Colonic mucosa (tissue), 4 donors: Measurements from ENCODE around the gene MPND. TPM values are rescaled to one million over a fixed set of nuclear protein-coding genes. Genes with fewer than 3 reads are reported as not detected.

Source experiments
- DNase-seq: peaks from one replicate; pipeline ENCODE4 v3.0.0-alpha.2; 2020
- H3K27ac ChIP-seq: fragments of 200-600 bp; one replicate; pipeline ENCODE4 v1.8.0; 2021
- H3K27me3 ChIP-seq: fragments of 200-600 bp; one replicate; pipeline ENCODE4 v1.8.0; 2021
- H3K36me3 ChIP-seq: fragments of 200-600 bp; one replicate; pipeline ENCODE4 v1.8.0; 2021
- H3K4me1 ChIP-seq: fragments of 200-600 bp; one replicate; pipeline ENCODE4 v1.8.0; 2021; ENCODE audit warnings: mild to moderate bottlenecking
- H3K4me3 ChIP-seq: fragments of 200-600 bp; one replicate; pipeline ENCODE4 v1.8.0; 2021
- H3K9ac ChIP-seq, 2 donors: one replicate each; pipeline ENCODE4 v1.7.0; 2013; ENCODE audit warnings: control low read depth in 2 of 2, low read depth in 2 of 2, low read length in 2 of 2
- H3K9me3 ChIP-seq: fragments of 200-600 bp; one replicate; pipeline ENCODE4 v1.8.0; 2021
- CTCF ChIP-seq: fragments of 200-600 bp; IDR thresholded peaks from one replicate; pipeline ENCODE4 v1.8.0; 2022; ENCODE audit warnings: antibody characterized with exemption, mild to moderate bottlenecking
- intact Hi-C: fragments of 100-400 bp; cut with DNase I; formaldehyde crosslinking; loops from one replicate; pipeline ENCODE4 v1.14.1; 2022
- total RNA-seq, 2 donors: library from RNA; stranded (reverse); fragmentation: NEBNext Ultra II Directional in 1 of 2; extraction: Animal tissue kit (Norgen Biotek cat#: 25700) in 1 of 2; gene quantifications; one replicate each; pipeline ENCODE4 v1.2.1, GENCODE V29; 2021
- donor health status: healthy.
- donor health status: DM: no; HTN: no; CAD: no.
- donor health status: DM: no; HTN: no; CAD: no.

MPND gene
- total RNA-seq, 2 donors from 2014 or later, result 38.0 to 63.2 TPM

GRCh38 chr19:4337906-4338440 is 5.4 kb upstream of the MPND start:
- intact Hi-C loops, result no loop called here
- peak; percentile 72 for DNase-seq
- Histone ChIP-seq H3K27me3 (no peaks in the 10 kb centered on the region), H3K4me1 (peaks cover 11% of the 10 kb centered on the region), H3K9me3 (no peaks in the 10 kb centered on the region), H3K27ac (peak overlapping the region; percentile 88), H3K4me3 (peak overlapping the region; percentile 48), H3K9ac (peak overlapping the region; percentile 77 to 98), H3K36me3 (no peaks in the 10 kb centered on the region)
- no peak for TF ChIP-seq CTCF

DNA sequence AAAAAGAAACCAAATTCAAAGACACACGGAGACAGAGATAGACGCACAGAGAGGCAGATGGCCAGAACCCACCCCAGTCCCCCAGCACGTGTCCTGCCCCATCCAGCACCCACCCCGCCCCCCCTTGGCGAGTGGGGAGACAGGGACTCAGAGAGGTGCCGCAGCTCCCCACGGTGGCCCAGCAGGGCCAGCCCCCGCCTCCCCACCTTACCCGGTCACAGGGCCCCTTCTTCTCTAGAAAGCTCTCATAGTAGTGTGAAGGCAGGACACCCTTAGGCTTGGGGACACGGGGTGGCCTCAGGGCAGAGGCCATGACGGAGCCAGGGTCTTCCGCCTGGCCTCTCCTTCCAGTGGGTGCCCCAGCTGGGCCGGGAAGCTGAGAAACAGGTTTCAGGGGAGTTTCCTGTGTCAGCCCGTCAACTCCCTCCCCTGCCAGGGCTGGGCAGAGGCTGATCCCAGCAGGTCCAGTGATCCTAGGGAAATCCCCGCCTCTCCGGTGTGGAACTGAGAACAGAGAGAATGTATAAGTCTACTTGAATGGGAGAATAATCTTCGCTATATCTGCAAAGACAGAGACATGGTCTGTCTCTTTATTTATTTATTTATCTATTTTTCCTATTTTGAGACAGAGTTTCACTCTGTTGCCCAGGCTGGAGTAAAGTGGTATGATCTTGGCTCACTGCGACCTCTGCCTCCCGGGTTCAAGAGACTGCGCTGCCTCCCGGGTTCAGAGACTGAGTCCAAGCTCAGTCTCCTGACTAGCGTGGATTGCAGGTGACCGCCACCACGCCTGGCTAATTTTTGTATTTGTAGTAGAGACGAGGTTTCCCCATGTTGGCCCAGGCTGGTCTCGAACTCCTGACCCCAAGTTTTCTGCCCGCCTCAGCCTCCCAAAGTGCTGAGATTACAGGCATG is 4.7 kb upstream of the MPND start, which contains the start of gene STAP2:
STAP2 (minus strand) TSS at position 387 of the 915 bp plus-strand sequence; CDS start at position 313, 74 bp downstream.
- H3K4me1 ChIP-seq, result peaks cover 11% of the 10 kb centered on the region
- DNase-seq, result peak; percentile 91
- H3K27me3 ChIP-seq, result no peaks in the 10 kb centered on the region
- peak within 1 kb of the TSS; percentile 48 for H3K4me3 ChIP-seq
- H3K36me3 ChIP-seq, result no peaks in the 10 kb centered on the region
- H3K9me3 ChIP-seq, result no peaks in the 10 kb centered on the region
- intact Hi-C loops, result no loop called here
- peak within 1 kb of the TSS; percentile 88 for H3K27ac ChIP-seq
- TF ChIP-seq CTCF, result no peak
- peak within 1 kb of the TSS; percentile 77 to 98 for H3K9ac ChIP-seq

GRCh38 chr19:4342314-4342614 is 1.1 kb upstream of the MPND start:
- H3K9me3 ChIP-seq, result no peaks in the 10 kb centered on the region
- peak overlapping the region; percentile 68 to 76 for H3K9ac ChIP-seq
- no peak for DNase-seq
- peak overlapping the region; percentile 96 for H3K27ac ChIP-seq
- no peak for TF ChIP-seq CTCF
- H3K36me3 ChIP-seq, result peaks cover 6% of the 10 kb centered on the region
- peaks cover 16% of the 10 kb centered on the region for H3K4me1 ChIP-seq
- H3K4me3 ChIP-seq, result peak overlapping the region; percentile 30
- H3K27me3 ChIP-seq, result no peaks in the 10 kb centered on the region
- intact Hi-C loops, result no loop called here

DNA sequence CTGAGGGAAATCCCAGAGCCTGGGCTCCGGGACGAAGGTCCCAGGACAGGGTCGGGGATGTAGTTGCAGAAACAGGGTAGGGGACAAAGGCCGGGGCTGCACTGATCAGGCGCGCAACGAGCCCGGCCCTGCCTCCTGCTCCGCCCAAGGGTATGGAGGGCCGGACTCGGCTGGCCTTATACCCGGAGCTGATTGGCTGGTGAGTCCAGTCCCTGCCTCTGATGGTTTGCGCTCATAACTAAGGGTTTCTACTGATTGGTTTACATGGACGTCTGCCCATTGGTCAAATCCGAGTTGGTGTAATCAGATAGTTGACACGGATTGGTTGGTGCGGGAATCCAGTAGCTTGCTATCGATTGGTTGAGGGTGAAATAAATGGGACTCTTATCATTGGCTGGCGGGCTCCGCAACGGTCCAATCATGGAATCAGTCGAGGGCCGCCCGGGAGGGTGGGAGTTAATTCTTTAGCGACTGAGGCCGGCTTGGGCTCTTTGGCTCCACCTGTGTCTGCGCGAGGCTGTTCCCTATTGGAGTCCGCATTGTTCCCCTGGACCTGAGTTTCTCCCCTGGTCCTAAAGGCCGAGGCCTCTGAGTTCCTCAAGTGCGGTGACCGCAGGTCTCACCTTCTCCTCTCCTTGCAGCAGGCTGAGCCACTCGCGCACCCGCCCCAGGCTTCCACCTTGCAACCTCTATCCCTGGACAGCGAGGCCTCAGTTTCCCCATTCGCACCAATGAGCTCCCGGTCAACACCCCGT is 570 bp upstream of the MPND start:
- Histone ChIP-seq H3K27me3 (no peaks in the 10 kb centered on the region), H3K9me3 (no peaks in the 10 kb centered on the region), H3K36me3 (peaks cover 6% of the 10 kb centered on the region), H3K4me3 (peak overlapping the region; percentile 45), H3K27ac (peak overlapping the region; percentile 96), H3K4me1 (peaks cover 16% of the 10 kb centered on the region), H3K9ac (peak overlapping the region; percentile 68 to 87)
- intact Hi-C loops, result no loop called here
- peak; percentile 97 for DNase-seq
- no peak for TF ChIP-seq CTCF

DNA sequence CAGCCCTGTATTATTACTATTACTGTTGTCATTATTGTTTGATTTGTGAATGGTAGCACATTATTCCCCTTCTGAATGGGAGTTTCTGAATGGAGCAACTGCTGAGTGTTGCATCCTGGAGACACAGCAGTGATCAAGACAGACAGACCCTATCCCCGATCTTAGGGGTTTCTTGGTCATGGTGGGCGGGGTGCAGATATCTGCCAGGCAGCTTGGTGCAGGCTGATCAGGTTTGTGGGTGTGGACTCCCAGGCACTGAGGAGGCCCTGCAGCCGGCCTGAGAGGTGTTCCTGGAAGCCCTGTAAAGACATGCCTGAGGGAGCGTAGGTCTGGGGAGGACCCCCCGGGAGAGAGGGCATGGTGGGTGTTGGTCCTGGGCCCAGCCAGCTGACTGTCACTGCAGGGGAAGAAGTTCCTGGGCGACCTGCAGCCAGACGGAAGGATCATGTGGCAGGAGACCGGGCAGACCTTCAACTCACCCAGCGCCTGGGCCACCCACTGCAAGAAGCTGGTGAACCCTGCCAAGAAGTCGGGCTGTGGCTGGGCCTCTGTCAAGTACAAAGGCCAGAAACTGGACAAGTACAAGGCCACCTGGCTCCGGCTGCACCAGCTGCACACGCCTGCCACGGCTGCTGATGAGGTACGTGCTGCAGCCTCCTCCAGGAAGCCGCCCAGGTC is 2.1 kb downstream of the MPND start:
- Histone ChIP-seq H3K36me3 (peaks cover 6% of the 10 kb centered on the region), H3K27ac (no peak overlapping the region), H3K9me3 (no peaks in the 10 kb centered on the region), H3K4me1 (peaks cover 7% of the 10 kb centered on the region), H3K4me3 (no peak overlapping the region), H3K27me3 (no peaks in the 10 kb centered on the region), H3K9ac (no peak overlapping the region)
- no peak for TF ChIP-seq CTCF
- intact Hi-C loops, result no loop called here
- DNase-seq, result no peak
